Hippocampal formation (tissue), 2 donors: ENCODE measurements around the gene FZD4.
A peak's percentile ranks its signal among the peaks of the same experiment; 100 is the strongest.
"Not testable (repeated sequence)": the region's sequence is repeated elsewhere in the genome, so short reads cannot be mapped to it uniquely, and the experiment has no call there.

ENCODE experiments used
- DNase-seq, 2 donors: peaks; one replicate each; lab custom pipeline; 2025; lab: John Stamatoyannopoulos, UW

FZD4 gene

DNA sequence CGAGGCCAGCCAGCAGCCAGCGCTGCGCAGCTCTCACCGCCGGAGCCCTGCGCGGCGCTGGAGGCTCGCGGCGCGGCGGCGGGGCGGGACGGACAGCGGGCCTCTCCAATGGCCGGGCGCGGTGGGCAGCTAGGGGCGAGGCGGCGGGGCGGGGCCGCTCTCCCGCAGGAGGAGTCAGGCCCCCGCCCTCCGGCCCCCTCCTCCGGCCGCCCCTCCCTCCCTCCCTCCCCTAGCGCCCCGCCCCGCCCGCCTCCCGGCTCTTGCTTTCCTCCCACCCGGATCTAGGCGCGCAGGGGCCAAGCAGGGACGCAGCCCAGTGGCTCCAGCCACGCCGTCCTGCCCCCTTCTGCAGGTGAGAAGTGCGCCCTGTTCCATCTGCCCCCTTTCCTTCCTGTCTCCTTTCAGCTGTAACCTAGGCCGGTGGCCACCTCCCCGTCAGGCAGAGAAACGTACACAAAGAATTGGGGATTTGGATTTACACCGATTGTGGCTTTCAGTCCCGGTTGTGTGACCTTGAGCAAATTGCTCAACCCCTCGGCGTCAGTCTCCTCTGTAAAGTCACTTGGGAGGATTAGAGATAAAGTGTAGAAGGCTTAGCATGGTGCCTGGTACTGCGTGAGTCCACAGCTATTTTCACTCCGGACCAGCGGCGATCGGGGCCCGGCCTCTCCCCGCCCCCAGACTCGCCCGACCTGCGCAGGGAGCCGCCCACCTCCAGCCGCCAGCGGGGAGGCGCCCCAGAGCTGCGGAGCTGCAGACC, at the start of gene FZD4:
Gene FZD4, minus strand, starts transcription at position 35 of the 760 bp plus-strand sequence. CDS start 310 bp downstream, outside the sequence.
- DNase-seq = peak; percentile 78 to 79

DNA sequence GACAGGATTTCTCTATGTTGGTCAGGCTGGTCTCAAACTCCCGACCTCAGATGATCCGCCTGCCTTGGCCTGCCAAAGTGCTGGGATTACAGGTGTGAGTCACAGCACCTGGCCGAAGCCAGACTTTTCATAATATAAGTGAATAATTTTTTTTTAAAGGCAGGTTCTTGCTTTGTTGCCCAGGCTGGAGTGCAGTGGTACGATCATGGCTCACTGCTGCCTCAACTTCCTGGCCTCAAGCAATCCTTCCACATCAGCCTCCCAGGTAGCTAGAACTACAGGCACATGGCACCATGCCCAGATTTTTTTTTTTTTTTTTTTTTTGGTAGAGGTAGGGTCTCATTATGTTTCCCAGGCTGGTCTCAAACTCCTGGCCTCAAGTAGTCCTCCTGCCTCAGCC, 49.1 kb upstream of the FZD4 start:
- DNase-seq = not testable (repeated sequence)

DNA sequence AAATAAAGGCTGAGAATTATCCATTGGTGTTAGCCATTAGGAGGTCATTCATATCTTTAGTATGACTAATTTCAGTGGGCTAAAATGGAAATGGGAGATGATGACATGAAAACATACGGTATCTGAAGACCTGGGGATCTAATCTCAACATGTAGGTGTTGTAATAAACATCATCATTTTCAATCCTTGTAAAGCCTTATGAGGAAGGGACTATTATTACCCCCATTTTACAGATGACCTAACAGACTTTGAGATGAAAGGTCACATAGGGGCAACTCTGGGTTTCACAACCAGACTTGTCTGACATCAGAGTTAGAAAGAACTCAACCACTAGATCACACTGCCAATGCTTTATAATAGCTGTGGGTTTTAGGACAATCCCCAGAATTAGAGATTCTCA, 47.7 kb upstream of the FZD4 start:
- no peak for DNase-seq

DNA sequence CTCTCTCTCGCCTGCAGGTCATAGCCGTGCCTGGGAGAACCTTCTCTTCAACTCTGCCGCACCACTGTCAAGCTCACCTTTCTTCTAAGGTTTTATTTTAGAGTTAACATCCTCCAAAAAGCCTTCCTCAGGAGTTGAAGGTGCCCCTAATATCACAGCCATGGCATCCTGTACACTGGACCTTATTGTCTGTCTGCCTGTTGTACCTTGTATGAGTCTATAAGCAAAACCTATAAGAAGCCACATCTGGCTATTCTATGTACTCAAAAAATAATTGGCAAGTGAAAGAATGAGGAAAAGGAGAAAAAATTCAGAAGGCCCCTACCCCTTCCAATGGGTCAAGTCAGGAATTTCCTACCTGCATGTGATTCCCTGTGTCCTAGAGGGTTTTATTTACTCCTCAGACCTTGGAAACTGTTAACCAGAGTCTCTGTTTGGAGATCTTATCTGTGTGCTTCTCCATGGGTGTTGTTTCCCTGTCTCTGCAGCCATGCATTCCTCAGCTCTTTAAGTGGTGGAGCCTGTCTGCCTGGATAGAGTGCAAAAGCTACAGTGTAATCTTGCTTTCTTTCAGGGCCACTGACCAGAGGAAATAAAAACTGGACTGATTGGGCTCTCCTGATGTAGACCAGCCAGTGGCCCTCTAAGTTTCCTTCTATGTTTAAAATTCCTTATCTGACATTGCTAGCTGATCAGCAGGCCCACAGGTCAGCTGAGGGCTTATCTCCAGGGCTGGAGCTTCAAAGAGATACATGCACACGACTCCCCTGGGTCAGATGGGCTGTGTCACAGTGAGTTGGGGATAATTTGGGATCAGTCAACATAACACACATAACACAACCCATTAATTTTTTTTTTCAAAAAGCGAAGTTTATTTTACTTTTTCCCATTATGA, 44.9 kb upstream of the FZD4 start:
- no peak for DNase-seq

DNA sequence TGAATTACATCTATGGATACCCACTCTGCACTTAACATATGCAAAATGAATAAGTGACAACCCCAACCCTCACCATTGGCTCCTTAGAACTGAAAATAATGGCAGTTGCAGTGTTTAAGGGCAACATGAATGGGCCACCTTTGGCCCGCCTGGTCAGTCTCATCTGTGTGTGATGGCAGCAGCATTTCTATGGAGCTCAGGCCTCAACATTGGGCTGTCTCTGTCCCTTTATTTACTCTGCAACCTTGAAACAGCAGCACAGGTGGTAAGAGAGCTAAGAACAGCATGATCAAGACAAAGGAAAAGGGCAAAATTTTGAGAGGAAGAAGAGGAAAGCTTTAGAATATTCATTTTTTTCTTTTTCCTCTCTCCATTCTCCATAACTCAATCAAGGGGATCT, 44.2 kb upstream of the FZD4 start:
- no peak for DNase-seq

DNA sequence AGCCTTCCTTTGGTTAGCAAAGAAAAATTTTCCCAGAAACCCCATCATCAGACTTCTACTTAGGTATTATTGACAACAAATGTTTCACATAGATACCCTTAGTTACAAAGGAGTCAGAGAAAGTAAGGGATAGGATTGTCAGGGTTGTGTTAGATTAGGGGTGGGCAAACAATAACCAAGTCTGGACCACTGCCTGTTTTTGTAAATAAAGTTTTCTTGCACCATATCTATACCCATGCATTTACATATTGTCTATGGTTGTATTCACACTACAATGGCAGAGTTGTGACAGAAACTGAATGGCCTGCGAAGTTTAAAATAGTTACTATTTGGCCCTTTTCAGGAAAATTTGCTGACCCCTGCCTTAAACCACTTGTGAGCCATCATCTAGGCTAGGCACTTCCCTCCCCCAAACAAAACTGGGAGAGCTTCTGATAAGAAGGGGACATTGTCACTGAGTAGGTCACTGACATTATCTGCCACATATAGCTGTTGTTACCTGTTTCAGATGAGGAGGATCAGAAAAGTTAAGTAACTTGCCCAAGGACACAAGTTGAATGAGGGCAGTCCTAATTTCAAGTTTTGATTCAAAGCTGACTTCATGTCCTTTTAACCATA, 41.9 kb upstream of the FZD4 start:
- no peak for DNase-seq

DNA sequence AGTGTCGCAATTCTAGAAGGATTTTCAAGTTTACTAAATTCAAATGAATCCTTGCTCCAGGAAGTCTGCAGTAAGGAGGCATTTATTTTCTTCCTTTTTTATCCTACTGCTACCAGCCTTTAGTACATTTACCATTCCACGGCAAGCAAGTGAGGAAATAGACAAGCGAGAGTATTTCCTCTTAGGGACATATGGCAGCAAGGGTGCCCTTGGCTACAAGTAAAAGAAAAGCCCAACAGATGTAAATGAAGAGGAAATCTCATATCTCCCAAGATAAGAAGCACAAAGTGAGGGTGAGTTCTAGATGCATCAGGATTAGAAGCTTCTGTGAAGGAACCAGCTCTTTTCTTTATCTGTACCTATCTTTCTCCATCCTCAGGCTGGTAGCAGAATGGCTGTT, 37.8 kb upstream of the FZD4 start:
- no peak for DNase-seq

DNA sequence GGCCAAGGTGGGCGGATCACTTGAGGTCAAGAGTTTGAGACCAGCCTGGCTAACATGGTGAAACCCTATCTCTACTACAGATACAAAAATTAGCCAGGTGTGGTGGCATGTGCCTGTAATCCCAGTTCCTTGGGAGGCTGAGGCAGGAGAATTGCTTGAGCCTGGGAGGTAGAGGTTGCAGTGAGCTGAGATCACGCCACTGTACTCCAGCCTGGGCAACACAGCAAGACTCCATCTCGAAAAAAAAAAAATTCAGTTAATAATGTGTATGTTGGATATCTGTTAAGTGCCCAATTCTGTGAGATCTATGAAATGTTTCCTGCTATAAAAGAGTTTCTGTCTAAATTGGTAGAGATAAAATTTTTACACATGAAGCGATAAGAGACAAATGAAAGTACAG, 37.1 kb upstream of the FZD4 start:
- not testable (repeated sequence) for DNase-seq

DNA sequence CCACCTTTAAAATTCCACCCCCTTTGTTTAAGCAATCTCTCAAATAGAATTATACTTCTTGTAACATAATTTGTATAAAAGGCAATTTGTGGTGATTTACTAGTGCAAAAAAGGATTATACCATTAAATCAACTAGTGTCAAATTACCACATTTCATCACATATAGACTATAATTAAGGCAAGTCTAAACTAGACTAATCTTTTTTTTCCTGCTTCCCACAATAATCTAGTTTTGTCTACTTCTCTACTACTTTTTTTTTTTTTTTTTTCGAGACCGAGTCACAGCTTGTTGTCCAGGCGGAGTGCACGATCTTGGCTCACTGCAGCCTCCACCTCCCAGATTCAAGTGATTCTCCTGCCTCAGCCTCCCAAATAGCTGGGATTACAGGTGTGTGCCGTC, 36.1 kb upstream of the FZD4 start:
- no peak for DNase-seq

DNA sequence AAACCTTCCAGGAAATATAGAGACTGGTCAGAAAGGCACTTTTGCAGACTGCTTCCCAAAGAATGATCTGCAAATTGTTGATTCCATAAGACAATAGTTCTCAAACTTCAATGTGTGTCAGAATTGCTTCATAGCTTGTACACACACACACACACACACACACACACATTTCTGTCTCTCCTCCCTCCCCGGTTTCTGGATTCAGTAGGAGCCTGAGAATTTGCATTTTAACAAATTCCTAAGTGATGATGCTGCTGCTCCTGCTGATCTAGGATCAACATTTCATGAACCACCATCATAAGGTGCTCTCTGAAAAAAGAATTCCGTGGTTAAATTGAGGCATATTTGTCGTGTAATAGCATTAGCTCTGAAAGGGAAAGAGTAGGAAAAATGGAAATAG, 35.3 kb upstream of the FZD4 start:
- DNase-seq = no peak

DNA sequence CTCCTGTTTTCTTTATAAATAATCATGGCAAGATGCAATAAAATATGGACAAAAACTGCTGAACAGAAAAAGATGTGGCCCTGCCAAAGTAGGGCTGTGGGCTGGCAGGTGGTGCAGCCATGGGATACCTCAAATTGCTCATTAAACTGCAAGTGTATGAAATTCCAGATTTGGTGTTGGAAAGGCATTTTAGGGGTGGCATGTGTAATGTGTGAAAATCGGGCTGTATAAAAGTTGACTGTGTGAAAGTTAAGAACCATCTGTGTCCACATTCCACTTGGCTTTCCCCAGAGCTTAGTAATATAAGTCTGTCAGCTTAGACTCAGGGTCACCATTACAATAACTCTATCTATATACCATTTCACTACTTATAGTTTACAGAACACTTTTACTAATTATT, 34.8 kb upstream of the FZD4 start:
- DNase-seq = no peak

DNA sequence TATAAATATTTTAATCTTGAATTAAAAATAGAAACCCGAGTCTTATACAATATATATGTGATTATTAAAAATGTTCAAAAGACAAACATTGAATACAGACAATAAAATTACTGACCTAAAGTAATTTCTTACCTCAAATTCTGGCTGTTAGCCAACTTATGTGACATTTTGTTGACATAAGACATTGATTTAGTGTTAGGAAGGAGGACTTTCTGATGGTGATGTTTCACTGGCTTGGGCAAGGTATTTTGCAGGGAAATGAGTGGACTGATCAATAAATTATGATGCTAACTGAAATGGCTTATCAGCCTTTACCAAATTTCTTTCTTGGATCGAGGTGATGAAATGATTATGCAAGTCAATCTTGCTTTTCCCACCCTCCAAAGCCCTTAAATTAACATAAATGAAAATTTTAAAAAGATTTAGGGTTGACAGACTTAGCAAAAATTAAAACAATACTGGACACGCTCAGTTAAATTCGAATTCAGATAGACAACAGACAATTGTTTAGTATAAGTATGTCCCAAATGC, 33.2 kb upstream of the FZD4 start:
- no peak for DNase-seq

DNA sequence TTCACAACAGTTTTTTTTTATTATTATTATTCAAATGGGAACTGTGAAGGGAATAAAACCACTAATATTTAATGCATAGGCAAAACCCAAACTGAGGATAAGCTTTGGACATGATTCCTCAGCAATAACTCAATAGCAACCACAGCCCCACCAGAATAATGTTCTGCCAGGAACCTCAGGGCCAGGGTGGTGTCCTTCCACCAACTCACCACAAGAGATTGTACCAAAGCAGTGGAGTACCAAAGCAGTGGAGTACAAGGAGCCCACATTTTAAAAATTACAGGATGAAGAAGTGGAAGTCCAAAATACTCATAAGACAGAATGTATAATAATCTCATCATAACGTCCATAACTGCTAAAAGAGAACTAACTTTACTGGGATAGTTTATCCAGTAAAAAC, 32.5 kb upstream of the FZD4 start:
- DNase-seq = no peak

DNA sequence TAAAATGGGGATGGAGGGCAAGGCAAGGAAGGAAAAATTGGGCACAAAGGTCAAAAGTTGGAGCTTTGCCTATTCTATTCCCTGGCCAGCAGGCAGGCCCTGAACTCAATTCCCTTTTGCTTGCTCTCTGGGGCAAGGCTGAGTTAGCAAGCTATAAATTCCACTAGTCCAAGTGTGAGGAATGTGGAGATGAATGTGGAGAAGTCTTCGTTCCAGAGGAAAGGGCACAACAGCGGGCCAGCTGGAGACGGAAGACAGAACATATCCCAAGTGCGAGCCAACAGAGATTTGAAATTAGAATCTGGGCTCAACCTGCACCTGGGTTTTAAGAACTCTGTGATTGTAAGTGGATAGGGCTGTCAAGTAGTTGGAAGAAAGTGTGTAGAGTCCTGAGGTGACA, 29.5 kb upstream of the FZD4 start:
- no peak for DNase-seq

DNA sequence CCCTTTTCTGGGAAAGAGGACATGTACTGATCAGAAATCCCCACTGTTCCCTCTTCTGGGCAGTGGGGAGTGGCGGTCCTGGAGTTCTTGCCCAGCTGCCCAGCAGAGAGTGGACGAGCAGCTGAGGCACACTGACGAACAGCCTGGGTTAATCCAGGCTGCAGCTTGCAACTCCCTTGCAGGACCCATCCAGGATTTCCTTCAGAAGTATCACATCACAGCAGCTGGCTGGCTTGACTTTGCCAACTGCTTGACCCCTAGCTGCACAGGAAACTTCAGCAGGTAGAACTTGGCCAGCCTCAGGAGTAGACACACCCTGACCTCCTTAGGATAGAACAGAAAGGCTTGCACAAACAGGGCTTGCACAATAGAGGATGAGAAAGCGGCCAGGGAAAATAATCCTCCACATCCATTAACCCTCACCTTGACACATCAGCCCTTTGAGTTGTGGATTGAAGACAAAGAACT, 27.9 kb upstream of the FZD4 start:
- no peak for DNase-seq

DNA sequence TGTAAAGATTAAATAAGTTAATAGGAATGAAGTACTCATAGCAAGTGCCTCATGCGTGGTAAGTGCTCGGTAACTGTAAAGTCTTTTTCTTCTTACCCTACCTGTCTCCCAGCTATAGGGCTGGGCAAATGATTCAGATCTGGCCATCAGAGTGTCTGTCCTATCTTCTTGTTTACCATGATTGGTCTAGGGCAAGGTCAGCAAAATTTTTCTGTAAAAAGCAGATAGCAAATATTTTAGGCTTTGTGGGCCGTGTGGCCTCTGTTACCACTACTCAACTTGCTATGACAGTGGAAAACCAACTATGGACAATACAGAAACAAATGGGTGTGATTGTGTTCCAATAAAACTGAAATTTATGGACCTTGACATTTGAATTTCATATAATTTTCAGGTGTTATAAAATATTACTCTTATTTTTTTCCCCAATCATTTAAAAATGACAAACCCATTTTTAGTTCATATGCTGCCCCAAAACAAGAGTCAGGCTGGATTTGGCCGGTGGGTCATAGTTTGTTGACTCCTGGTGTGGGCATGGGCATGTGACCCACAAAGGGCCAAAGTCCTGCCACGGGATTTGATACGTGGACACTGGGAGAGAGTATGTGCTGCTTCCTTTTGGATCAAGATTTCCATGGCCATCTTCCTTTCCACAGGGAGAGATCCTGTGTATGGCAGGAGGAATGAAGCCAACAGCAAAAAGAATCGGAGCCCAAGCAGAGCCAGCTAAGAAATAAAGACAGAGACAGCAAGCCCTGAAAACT, 26.8 kb upstream of the FZD4 start:
- no peak for DNase-seq

DNA sequence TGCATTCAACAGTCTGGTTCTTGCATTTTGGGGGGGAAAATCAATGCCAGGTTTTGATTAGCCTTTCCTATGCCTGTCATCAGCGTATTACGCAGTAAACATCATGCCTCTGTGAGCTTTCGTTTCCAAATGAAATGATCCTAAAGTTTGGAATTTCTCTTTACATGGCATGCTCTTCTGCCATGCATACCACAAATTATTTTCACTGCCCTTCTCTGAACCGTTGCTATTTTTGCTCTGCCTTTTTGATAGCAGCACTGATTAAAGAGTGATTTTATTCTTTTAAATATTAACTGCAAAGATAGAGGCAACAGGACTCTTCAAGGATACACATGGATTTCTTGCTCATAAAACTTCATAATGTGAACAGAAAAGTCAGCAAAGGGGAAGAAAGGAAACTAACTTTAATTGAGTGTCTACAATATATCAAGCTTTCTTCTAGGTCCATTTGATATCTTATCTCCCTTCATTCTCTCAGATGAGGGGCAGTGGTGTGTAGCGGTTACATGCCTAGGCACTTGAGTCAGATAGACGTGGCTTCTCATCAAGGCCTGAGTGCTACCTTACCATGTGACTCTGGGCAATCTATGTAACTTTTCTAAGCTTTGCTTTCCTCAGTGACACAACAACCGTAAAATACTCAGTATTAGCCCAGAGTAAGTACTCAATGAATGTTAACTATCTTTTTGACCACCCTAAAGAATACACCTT, 25.0 kb upstream of the FZD4 start:
- DNase-seq = no peak

DNA sequence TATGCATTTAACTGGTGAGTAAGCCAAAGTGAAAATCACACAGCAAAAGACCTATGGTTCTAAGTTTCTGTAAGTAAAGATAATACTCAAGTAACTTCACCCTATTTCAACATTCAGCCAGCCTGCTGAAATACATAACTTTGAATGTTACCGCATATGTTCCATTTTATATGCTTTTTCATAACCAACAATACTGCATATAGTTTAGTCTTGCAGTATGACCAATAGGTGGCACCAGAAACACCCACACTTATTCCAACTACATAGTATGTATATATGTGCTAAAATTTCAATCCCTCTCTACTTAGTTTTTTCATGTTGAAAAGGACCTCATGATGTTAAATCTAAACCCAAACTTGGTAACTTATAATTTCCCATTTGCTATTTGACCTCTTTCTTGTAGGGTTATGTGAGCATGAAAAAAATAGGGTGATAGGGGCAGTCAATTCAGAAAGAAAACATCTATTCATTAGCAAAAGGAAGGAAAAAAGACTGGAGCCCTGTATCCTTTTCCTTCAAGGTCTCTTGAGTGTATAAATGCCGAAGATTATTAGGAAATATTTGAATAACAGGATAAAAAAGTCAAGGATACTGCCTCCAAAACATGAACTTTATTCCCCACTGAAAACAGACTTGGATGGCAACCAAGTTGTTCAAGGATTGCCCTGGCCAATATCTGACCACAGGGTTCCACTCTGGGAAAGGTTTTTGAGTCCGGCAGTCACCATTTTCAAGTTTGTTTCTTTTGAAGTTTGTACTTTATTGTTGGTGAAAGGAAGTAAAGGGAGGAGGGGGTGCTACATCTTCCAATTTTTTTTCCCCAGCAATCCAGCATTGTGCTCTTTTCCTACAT, 23.8 kb upstream of the FZD4 start:
- DNase-seq = no peak

DNA sequence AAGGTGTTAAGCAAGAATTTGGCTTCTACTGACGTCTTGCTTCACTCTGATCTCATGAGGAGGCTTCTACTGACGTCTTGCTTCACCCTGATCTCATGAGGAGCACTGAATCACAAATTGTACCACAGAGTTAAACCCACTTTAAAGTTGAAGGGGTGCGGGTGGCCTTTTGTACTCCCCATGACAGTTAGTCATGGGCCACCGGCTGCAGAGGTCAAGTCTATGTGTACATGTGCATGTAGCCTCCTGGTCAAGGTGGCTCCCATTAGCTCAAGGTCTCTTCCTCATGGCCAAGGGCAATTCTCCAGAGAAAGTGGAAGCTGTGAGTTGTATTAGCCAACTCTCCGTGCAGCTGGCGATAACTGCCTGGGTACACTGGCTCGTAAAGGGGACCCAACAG, 23.1 kb upstream of the FZD4 start:
- no peak for DNase-seq

DNA sequence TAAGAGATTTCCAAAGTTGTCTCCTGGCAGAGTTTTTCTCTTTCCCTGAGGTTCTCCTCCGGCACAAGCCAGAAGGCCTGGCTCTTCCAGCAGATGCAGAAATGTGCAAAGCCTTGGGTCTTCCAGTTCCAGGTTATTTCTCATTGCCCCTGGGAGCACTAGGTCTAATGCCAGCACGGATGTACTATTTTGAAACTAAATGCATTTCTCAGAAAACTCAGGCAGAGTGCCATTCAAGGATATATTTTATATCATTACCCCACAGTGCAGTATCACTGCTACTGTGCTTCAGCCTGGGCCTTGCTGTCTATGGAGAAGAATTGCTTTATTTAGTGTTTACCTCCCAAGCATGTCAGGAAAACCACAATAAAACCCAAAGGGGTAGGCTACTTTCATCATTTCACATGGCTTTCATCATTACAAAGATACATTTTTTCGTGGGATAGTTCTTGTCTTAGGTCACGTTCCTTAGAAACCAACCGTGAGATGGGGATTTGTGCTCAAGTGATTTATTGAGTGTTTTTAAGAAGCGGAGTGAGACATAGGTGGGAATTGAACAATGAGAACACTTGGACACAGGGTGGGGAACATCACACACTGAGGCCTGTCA, 22.4 kb upstream of the FZD4 start:
- DNase-seq = no peak
